GM10248 (cell line): ENCODE measurements around the gene TRAF3.
A peak's percentile ranks its signal among the peaks of the same experiment; 100 is the strongest.

ENCODE experiments used
- CTCF ChIA-PET: fragments of 300-600 bp; sonication (Branson Sonifier 250); formaldehyde crosslinking; extraction: SDS; loops from one replicate; lab custom pipeline; 2021; ENCODE audit warnings: antibody characterized with exemption; lab: Yijun Ruan, JAX
- POLR2A ChIA-PET: fragments of 350-650 bp; sonication (Branson Sonifier 250); formaldehyde crosslinking; extraction: SDS; loops from one replicate; lab custom pipeline; 2020; ENCODE audit warnings: antibody characterized with exemption; lab: Yijun Ruan, JAX
- DNase-seq: peaks from one replicate; pipeline ENCODE4 v3.0.0; 2012; ENCODE audit errors: extremely low spot score
- TF ChIP-seq, protein P1 (sequence below): IDR thresholded peaks from 2 replicates; pipeline ENCODE4 v1.5.1; 2012; ENCODE audit warnings: mild to moderate bottlenecking, low read depth; ENCODE audit errors: extremely low read depth, missing control alignments, control extremely low read depth

The TRAF3 gene

DNA sequence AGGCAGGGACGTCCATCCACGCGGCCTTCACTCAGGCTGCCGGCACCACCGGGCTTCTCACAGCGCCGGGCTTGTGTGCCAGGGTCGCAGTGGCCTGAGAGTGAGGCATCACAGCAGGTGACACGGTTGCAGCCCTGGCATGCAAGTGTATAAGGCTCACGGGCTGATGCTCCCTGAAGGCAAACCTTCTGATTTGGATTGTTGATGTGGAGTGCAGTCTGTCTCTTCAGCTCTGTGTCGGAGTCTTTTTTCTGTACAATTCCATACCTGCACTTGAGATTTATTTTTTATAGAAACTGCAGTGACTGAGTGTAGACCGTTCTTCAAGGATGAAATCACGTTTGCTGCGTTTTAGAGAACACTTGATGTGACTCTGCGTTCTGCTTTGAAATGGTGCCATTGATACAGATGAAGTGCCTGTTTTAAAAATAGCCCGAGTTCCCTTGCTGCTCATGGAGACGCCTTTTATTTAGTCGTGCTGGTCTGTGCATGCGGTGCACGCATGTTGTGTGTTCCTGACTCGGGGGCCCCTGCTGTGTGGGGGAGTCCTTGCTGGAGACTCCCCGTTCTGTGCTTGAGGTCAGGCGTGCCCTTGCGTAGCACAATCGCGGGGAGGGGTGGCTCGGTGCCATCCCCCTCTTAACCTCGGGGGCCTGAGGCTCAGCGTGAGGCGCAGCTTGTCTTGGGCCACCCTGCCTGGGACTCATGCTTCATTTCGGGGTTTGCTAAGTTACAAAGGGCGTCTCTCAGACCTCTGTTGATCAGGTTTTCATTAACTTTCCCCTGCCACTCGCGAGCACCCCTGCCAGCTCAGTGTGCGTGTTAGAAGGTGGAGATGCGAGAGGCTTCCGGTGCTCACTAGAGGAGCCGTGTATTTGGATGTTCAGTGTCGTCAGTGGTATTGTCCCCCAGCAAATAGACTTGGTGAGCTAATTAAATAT lies 123.7 kb downstream of the TRAF3 start:
- ChIA-PET POLR2A (interaction anchor here (0.9 kb wide), 1 partner anchor 23 kb away, joined by 4 read pairs; no protein-coding TSS in a partner anchor), CTCF (interaction anchor here (1.1 to 3.5 kb wide), 5 partner anchors 12 to 206 kb away, joined by 3 to 24 read pairs (median 5); no protein-coding TSS in a partner anchor)
- TF ChIP-seq, protein P1, sequence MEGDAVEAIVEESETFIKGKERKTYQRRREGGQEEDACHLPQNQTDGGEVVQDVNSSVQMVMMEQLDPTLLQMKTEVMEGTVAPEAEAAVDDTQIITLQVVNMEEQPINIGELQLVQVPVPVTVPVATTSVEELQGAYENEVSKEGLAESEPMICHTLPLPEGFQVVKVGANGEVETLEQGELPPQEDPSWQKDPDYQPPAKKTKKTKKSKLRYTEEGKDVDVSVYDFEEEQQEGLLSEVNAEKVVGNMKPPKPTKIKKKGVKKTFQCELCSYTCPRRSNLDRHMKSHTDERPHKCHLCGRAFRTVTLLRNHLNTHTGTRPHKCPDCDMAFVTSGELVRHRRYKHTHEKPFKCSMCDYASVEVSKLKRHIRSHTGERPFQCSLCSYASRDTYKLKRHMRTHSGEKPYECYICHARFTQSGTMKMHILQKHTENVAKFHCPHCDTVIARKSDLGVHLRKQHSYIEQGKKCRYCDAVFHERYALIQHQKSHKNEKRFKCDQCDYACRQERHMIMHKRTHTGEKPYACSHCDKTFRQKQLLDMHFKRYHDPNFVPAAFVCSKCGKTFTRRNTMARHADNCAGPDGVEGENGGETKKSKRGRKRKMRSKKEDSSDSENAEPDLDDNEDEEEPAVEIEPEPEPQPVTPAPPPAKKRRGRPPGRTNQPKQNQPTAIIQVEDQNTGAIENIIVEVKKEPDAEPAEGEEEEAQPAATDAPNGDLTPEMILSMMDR, result no peak
- peak; percentile 74 for DNase-seq

DNA sequence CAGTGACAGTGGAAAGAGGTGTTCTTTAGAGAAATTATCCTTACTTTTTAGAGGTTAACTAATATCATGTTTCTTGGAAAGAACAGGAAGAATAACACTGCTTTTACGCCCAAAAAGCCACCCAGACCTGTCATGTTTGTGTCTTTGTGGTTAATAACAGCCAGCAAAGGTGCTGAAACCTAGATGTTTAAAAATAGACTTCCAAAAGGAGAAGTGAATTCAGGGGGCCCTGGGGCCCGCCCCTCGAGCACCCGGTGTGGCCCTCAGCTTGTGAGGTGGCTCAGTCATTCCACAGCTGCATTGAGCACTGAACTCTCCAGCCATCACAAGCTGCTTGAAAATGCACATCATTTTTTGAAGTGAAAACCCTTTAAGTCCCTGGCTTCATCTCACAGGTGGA lies 124.4 kb downstream of the TRAF3 start:
- DNase-seq, result peak; percentile 93
- ChIA-PET POLR2A (interaction anchor here (0.9 kb wide), 1 partner anchor 22 kb away, joined by 4 read pairs; no protein-coding TSS in a partner anchor), CTCF (interaction anchor here (1.1 to 3.5 kb wide), 5 partner anchors 11 to 207 kb away, joined by 3 to 24 read pairs (median 5); no protein-coding TSS in a partner anchor)
- TF ChIP-seq, protein P1, result no peak

DNA sequence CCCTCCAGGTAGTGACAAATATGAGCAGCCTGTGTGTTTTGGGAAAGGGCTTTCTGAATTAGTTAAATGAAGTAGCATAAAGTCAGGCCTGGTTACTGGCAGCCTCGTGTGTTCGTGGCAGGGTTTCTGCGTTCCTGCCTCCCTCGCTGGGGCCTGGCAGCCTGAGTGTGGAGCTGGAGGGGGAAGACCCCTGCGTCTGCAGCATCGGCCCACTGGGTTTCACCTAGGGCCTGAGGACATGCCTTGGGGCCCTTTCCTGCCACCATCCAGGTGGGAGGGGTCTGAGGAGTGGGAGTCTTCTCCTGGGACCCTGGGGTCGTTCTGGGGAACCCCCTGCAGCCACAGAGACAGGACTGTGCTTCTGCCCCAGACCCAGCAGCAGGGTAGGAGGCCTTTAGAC lies 124.8 kb downstream of the TRAF3 start:
- ChIA-PET CTCF (interaction anchor here (1.3 to 3.5 kb wide), 3 partner anchors 15 to 207 kb away, joined by 3 to 24 read pairs (median 5); no protein-coding TSS in a partner anchor), POLR2A (no interaction called here)
- TF ChIP-seq, protein P1, result no peak
- DNase-seq, result no peak

DNA sequence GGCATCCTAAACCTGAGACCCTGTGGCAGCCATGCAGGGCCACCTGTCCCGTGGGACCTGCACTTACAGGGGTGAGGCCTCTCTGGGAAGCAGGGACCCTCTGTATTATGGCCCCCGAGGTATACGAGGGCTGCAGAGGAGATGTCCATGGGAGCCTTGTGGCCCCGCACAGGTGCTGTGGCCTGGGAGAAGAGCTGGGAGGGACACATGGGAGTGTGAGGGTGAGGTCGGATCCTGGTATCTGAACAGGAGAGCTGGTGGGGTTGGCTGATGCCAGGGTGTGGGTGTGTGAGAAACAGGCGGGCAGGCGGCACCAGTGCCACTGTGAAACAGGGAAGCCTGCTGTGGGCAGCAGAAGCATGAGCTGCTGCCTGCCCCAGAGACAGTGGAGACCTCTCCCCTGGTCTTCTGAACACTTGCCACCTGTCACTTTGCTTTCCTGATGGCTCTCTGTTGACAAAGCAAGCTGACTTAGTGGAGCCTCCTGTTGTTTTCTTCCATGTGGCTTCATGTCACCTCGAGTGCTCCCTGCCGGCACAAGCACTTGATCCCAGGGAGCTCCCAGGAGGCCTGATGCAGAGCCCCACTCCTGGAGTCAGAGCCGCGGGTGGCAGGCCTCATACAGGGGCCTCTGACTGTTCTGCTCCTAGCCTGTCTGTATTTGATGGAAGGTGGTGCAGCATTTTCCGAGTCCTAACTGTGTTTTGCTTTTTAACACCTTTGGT lies 125.4 kb downstream of the TRAF3 start:
- DNase-seq, result no peak
- TF ChIP-seq, protein P1, result no peak
- ChIA-PET POLR2A (interaction anchor here (0.5 to 0.8 kb wide), 3 partner anchors 10 to 488 kb away, joined by 3 to 9 read pairs (median 6); no protein-coding TSS in a partner anchor), CTCF (interaction anchor here (3.5 kb wide), 1 partner anchor 208 kb away, joined by 24 read pairs; no protein-coding TSS in a partner anchor)

DNA sequence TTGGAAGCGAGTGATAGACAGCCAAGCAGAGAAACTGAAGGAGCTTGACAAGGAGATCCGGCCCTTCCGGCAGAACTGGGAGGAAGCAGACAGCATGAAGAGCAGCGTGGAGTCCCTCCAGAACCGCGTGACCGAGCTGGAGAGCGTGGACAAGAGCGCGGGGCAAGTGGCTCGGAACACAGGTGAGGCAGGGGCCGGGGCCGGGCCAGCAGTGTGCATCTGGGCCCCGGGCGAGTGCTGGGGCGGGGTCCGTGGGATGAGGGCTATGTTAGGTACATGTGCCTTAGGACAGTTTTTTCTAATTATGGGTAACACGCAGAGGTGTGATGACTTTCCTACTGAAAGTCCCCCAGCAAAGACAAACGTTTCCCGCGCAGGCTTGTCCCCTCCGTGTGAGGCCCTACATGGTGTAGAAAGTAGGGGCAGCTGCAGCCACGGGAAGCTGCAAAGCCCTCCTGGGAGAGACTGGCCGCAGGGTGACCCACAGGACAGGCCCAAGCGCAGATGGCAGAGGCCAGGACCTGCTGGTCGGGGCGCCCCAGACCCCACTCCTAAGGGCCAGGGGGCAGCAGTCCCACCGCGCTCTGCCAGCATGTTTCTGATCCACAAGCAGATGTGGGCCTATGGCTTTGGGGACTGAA lies 126.1 kb downstream of the TRAF3 start:
- DNase-seq, result no peak
- CTCF ChIA-PET, result interaction anchor here (3.5 kb wide), 1 partner anchor 209 kb away, joined by 24 read pairs; no protein-coding TSS in a partner anchor

More for the DNA sequence above, 126.1 kb downstream of the TRAF3 start:
- POLR2A ChIA-PET, result interaction anchor here (0.5 to 0.8 kb wide), 2 partner anchors 94 to 488 kb away, joined by 6 to 9 read pairs; no protein-coding TSS in a partner anchor
- TF ChIP-seq, protein P1, result no peak
